ENCODE results near the gene RCAN2.

The RCAN2 gene

GRCh38 chr6:46246081-46246480 is 245.2 kb downstream of the RCAN2 start:
- ATAC-seq, result no peak

GRCh38 chr6:46244670-46245069 is 246.6 kb downstream of the RCAN2 start:
- TF ChIP-seq CSDC2 (CRISPR knock-in tag; IDR thresholded peaks at IDR 0.05) (no peak), ZNF565 (CRISPR knock-in tag; conservative IDR thresholded peaks at IDR 0.05; ENCODE audit: low read depth) (no peak), GLIS3 (CRISPR knock-in tag; IDR thresholded peaks at IDR 0.05) (no peak), ISL1 (CRISPR knock-in tag; IDR thresholded peaks at IDR 0.05) (no peak), SNAI2 (CRISPR knock-in tag; IDR thresholded peaks at IDR 0.05) (no peak), PPARA (CRISPR knock-in tag; IDR thresholded peaks at IDR 0.05; ENCODE audit: borderline replicate concordance) (no peak), CSRNP3 (CRISPR knock-in tag; IDR thresholded peaks at IDR 0.05) (no peak), TCF4 (CRISPR knock-in tag; IDR thresholded peaks at IDR 0.05; ENCODE audit: borderline replicate concordance) (no peak), PATZ1 (CRISPR knock-in tag; IDR thresholded peaks at IDR 0.05; ENCODE audit: borderline replicate concordance) (no peak), ZFP30 (CRISPR knock-in tag; IDR thresholded peaks at IDR 0.05) (no peak), BACH2 (CRISPR knock-in tag; IDR thresholded peaks at IDR 0.05; ENCODE audit: borderline replicate concordance) (no peak), POU6F1 (CRISPR knock-in tag; IDR thresholded peaks at IDR 0.05; ENCODE audit: borderline replicate concordance, low read depth) (no peak)
- no peak for ATAC-seq

More at GRCh38 chr6:46246081-46246480, 245.2 kb downstream of the RCAN2 start:
- TF ChIP-seq CSDC2 (CRISPR knock-in tag; IDR thresholded peaks at IDR 0.05) (no peak), PATZ1 (CRISPR knock-in tag; IDR thresholded peaks at IDR 0.05; ENCODE audit: borderline replicate concordance) (no peak), ISL1 (CRISPR knock-in tag; IDR thresholded peaks at IDR 0.05) (no peak), TCF4 (CRISPR knock-in tag; IDR thresholded peaks at IDR 0.05; ENCODE audit: borderline replicate concordance) (no peak), CREB5 (CRISPR knock-in tag; IDR thresholded peaks at IDR 0.05; ENCODE audit: low read depth) (no peak), ZNF8 (CRISPR knock-in tag; IDR thresholded peaks at IDR 0.05) (no peak), GLIS3 (CRISPR knock-in tag; IDR thresholded peaks at IDR 0.05) (no peak), ZC3H10 (CRISPR knock-in tag; IDR thresholded peaks at IDR 0.05) (no peak), TOX (CRISPR knock-in tag; IDR thresholded peaks at IDR 0.05; ENCODE audit: borderline replicate concordance) (no peak), ARNTL (CRISPR knock-in tag; IDR thresholded peaks at IDR 0.05; ENCODE audit: borderline replicate concordance, low read depth) (no peak), ZNF70 (CRISPR knock-in tag; IDR thresholded peaks at IDR 0.05) (no peak), ZFP30 (CRISPR knock-in tag; IDR thresholded peaks at IDR 0.05) (no peak), BACH2 (CRISPR knock-in tag; IDR thresholded peaks at IDR 0.05; ENCODE audit: borderline replicate concordance) (no peak), ESRRG (CRISPR knock-in tag; IDR thresholded peaks at IDR 0.05) (no peak), SNAI2 (CRISPR knock-in tag; IDR thresholded peaks at IDR 0.05) (no peak), OSR1 (CRISPR knock-in tag; IDR thresholded peaks at IDR 0.05) (no peak)

- TF ChIP-seq ZNF70 (CRISPR knock-in tag; IDR thresholded peaks at IDR 0.05) (no peak), SNAI2 (CRISPR knock-in tag; IDR thresholded peaks at IDR 0.05) (no peak), CSRNP3 (CRISPR knock-in tag; IDR thresholded peaks at IDR 0.05) (no peak), POU6F1 (CRISPR knock-in tag; IDR thresholded peaks at IDR 0.05; ENCODE audit: borderline replicate concordance, low read depth) (no peak), PATZ1 (CRISPR knock-in tag; IDR thresholded peaks at IDR 0.05; ENCODE audit: borderline replicate concordance) (no peak), ESRRG (CRISPR knock-in tag; IDR thresholded peaks at IDR 0.05) (no peak), ZFP3 (CRISPR knock-in tag; IDR thresholded peaks at IDR 0.05) (no peak)
- no peak for ATAC-seq
Observed at GRCh38 chr6:46243754-46244153, 247.5 kb downstream of the RCAN2 start.

Measured in SK-N-SH treated with all-trans-retinoic acid at 6 μM for 48 hours (cell line).